GM19193 (cell line): ENCODE measurements around the gene FAM25C.
"Not testable (repeated sequence)": the region's sequence is repeated elsewhere in the genome, so short reads cannot be mapped to it uniquely, and the experiment has no call there.

Experiments used
- POLR2A ChIP-seq: IDR thresholded peaks from 4 replicates; pipeline ENCODE4 v1.6.1; 2011; ENCODE audit not compliant: insufficient read depth, insufficient read length; ENCODE audit errors: extremely low read depth

The FAM25C gene

GRCh38 chr10:47999691-48000090 lies at the start of gene FAM25C:
Gene FAM25C (minus strand): TSS chr10:47999791. CDS start chr10:47999765, 26 bp downstream.
- not testable (repeated sequence) for TF ChIP-seq POLR2A
